GM21515 (cell line): ENCODE data around the gene CD300LD.

ENCODE experiments used
- ATAC-seq: cut with Tn5 transposase; IDR thresholded peaks from one replicate; pipeline ENCODE4 v1.9.1; 2021; ENCODE audit not compliant: unreplicated experiment

The CD300LD gene

DNA sequence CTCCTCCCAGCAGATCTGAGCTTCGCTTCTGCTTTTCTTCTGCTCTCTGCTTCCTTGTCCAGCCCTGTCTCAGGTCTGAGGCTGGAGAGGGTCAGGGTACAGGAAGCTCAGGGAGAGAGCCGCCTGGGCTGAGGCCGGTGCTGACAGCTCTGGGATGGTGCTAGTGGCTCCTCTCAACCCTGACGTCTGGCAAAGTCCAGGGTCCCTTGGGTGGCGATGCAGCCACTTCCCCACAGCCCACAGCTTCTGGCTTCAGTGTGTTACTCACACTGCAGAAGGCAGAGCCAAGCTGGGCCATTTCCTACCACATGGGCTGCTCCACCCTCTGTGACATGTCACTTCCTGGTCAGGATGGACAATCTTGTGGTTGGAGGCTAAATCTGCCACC, 46.2 kb downstream of the CD300LD start, which contains the start of gene CD300C:
Gene CD300C, minus strand, starts transcription at position 273 of the 388 bp plus-strand sequence. CDS start 333 bp downstream, outside the sequence.
- ATAC-seq: no peak

DNA sequence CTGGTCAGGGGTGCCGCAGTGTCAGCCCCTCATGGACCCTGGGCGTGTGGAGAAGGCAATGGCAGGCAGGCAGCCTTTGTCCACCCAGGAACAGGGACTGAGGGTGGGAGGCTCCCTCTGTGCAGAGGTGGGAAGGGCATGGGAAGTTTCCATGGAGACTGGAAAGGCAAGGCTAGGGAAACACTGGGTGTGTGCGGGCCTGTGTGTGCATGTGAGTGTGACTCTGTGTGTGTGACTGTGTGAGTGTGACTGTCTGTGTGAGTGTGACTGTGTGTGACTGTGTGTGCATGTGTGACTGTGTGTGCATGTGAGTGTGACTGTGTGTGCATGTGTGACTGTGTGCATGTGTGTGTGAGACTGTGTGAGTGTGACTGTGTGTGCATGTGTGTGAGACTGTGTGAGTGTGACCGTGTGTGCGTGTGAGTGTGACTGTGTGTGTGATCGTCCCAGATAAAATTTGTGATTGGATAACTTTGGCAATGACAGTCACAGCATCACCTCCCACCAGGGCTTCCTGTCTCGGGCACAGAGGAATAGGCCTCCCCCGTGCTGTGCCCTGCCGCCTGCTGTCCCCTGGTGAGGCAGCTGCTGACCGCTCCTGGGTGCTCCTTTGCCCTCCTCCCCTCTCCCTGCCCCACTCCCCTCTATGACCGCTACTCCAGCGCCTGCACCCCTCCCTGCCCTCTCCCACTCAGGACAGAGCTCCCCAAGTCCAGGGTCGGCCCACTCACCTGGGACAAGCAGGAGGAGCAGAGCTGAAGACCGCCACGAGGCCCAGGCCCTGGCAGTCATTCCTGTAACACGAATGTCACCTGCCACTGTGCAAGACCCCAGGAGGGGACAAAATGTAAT, 46.9 kb downstream of the CD300LD start:
- ATAC-seq: no peak

DNA sequence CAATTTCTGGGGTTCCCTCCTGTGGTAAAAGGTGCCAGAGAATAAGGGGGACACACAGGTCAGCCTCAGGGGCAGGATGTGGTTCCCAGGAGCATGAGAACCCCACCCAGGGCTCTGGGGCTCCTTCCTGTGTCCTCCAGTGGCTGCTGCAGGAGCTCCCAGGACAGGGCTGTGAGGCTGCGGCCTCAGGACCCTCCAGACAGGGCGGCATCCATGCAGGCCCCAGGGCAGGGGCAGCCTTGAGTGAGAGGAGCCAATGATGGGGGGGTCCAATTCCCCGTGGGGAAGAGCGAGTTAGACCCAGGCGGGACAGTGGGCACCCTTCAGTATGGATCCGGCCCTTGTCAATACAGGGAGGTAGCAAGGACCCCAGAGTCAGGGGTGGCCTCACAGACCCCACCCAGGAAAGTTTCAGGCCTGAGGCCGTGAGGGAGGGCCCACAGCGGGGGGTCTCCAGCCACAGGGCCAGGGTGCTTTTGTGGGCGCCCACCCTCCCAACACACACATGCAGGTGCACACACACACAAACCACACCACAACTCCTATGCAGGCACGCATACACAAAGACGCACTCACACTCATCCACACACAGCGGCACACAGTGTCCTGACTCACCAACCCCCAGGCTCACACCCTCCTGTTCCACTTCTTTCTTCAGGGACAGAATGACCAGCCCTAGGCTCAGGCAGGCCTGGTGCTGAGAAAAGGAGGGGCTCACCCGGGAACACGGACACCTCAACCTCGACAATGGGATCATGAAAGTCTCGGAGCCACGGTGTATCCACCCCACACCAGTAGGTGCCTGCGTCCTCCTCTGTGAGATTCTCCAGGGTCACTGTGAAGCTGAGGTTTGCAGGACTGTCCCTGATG, 48.0 kb downstream of the CD300LD start:
- no peak for ATAC-seq

DNA sequence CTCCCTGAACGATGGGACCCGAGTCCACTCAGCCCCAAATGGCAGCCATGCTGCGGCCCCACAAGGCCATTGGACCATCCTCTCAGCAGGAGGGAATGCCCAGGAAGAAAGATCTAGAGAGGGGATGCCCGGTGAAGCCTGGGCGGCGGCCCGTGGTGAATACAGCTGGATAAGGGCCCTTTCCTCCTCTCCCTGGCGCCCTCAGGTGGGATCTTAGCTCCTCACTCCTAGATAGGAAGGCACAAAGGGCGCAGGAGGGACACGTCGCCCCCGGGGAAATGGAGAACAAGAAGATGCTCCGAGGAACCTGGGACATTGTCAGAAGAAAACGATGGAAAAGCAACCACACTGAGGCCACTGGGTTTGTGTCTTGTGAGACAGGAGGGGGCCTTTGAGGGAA, 48.7 kb downstream of the CD300LD start:
- ATAC-seq: no peak

DNA sequence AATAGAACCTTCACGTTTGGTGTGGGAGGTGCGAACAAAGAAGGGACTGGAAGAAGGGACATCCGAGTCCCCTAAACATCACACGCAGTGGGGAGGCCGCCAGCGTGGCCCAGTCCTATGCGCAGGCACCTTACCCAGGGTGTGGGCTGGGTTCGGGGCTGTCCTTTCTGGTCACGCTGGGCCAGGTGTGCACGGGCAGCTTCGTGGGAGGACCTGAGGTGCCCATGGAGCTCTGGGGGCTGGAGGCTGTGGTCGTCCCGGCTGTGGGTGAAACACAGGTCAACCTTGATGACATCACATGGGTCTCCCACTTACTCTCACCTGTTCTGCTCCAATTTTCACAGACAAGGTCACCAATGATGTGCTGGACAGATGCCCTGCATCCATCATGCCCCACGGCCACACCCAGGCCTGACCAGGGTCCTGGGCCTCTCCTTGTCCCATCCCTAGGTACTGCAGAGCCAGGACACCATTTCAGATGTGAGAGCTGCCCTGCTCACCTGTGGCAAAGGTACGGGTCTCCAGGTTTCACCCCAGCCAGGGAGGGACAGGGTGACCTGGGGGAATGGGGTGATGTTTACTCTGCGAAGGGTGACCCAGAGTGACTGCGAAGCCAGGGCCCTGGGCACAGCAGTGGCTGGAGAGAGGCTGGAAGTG, 49.2 kb downstream of the CD300LD start:
- ATAC-seq: no peak

DNA sequence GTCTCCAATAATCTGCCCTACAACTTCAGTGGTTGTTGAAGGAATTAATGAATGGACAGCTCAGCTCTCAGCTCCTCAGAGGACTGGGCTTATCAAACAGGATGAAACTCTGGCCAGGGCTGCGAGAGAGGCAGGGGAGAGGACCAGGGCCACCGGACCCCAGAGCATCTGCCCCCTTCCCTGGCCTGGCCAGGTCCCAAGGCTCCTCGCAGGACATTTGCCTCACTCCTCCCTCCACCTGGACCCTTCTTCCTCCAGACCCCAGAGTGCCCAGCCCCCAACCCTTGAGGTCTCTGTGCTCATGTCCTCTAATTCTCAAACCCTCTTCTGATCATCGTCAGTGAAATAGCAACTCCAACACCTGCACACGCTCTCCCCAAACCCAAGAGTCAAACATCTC, 49.9 kb downstream of the CD300LD start:
- ATAC-seq: no peak

DNA sequence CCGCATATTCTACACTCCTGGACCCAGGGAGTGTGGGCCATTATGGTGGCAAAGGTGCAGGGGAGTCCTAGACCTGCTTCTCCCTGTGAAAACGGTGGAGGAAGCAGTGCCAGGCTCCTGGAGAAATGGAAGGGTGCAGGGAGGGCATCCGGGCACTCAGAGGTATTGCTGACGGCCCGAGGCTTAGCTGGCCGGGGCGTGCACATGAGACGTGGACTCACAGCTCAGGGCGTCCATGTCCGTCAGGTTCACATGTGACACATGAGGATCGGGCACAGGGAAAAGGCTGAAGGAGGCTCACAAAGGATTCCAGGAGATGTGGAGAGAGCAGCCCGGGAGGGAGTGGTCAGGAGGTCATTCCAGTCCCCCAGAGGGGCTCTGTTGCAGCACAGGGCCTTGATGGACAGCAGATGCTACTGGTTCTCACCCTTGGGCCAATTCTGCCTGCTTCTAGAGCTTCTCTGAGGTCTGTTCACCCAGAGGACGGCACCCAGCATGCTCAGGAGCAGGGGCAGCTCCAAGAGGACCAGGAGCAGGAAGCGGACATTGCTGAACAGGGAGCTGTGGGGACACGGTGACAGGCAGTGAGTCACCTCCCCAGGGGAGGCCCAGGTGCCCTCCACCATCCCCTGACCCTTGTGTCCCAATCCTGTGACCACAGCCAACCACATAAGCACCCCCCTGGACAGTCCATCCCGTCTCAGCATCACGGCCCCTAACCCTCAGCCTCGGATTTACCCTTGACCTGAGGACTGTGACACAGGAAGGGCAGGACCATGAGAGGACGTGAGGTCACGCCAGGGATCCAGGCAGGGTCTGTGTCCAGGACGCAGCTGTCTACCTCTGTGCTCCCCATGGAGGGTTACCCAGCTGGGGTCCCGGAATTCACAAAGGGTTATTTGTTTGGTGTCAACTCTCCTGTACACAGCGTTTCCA, 50.6 kb downstream of the CD300LD start:
- ATAC-seq: no peak

DNA sequence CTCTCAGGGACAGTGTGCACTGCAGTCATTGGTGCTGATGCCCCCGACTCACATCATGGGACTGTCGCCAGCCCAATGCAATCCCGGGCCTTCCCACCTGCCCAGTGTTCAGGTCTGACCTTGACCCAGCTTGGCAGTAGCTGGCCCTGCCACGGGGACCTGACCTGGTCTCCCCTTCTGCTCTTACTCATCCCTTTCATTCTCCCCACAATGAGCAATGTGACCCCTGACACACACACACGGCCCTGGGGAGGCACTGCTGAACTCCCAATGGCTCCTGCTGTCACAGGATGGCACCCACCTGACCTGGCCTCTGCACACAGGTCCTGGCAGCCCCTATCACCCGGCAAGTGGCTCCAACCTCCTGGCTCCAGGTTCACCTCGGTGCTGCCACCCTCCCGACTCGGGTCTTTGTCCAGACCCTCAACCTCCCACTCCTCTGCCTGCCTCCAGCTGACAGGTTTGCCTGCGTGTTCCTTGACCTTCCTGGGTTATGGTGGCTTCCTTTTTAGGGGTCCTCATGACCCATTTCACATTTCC, 52.7 kb downstream of the CD300LD start:
- ATAC-seq: no peak

DNA sequence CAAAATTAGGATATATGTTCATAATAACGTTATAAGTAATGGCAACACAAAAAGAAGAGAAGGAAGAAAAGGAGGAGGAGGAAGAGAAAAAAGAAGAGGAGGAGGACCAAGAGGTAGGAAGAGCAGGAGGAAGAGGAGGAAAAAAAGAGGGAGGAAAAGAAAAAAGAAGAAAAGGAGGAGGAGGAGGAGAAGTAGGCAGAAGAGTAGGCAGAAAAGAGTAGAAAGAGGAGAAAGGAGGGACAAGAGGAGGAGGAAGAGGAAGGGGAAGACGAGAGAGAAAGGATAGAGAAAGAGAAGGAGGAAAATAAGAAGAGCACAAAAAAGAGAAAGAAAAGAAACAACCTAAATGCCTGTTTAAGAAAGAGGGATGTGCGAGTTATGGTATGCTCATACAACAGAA, 55.2 kb downstream of the CD300LD start:
- ATAC-seq: no peak

DNA sequence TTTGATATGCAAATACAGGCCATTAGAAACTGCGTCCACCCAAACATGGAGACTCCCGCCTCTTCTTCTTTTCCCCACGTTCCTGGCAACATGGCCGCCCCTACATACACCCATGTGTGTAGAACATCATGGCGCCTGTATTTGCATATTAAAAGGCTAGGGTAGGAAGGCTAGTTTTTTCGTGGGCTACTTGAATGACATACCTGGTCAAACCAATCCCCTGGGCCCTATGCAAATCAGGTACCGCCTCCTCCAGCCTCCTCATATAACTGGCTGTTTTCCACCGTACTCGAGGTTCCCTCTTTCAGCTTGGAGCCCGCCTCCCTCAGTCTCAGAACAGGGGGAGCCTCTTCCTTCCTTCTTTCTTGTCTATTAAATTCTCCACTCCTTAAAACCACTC, 60.0 kb downstream of the CD300LD start:
- ATAC-seq: no peak

DNA sequence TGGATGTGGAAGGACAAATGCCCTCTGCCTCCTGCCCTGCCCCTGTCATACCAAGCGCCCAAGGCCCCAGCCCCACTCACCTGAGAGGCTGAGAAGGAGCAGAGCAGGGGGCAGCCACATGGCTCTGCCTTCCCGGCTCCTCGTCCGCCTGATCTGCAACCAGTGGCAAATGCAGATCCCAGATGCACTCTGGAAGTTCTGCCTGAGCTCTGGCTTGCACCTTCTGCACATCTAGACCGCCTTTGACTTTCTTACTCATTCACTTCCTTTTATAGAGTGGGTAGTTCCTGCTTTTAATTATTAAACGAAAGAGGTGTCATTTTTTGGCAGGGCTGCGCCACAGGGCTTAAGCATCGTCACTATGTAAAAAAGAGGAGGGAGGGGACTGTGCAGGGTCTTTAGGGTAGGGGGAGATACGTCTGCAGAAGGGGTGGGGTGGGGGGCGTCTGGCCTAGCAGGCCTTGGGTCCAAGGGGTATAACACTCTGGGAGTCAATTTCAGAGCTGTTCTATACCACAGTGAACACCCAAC, 60.8 kb downstream of the CD300LD start, which contains the start of gene CD300LB:
Gene CD300LB, minus strand, starts transcription at position 245 of the 531 bp plus-strand sequence. Its CDS starts 125 bp downstream, at position 120.
- no peak for ATAC-seq

DNA sequence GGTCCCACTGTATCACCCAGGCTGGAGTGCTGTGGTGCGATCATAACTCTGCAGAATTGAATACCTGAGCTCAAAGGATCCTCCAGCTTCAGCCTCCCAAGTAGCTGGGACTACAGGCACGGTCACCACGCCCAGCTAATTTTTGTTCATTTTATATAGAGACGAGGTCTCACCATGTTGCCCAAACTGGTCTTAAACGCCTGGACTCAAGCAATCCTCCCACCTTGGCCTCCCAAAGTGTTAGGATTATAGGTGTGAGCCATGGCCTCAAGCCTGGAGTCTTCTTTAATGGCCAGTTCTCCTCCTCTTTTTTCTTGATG, 61.3 kb downstream of the CD300LD start:
- no peak for ATAC-seq
